ENCODE results near the gene CAND1.
"Not testable (repeated sequence)": the region's sequence is repeated elsewhere in the genome, so short reads cannot be mapped to it uniquely, and the experiment has no call there.

Gene CAND1

GRCh38 chr12:67319936-67320335, 50.8 kb downstream of the CAND1 start:
- H3K4me2 ChIP-seq (ENCODE audit: low read length), result no peak overlapping the region
- no peaks in the 10 kb centered on the region for H3K27me3 ChIP-seq (ENCODE audit: control insufficient read depth, insufficient read depth, low read length)
- no peak overlapping the region for H3K4me3 ChIP-seq (ENCODE audit: low read length)
- H3K9me3 ChIP-seq (replicated peaks; ENCODE audit: low read length), result no peaks in the 10 kb centered on the region
- H3K9ac ChIP-seq (ENCODE audit: low read depth, low read length), result no peak overlapping the region
- no peaks in the 10 kb centered on the region for H3K4me1 ChIP-seq (ENCODE audit: control insufficient read depth, insufficient read depth, low read length)
- H3K36me3 ChIP-seq (ENCODE audit: insufficient read depth, low read length), result peaks cover 50% of the 10 kb centered on the region

GRCh38 chr12:67320614-67321295, 51.6 kb downstream of the CAND1 start:
- Histone ChIP-seq H3K4me1 (ENCODE audit: control insufficient read depth, insufficient read depth, low read length) (no peaks in the 10 kb centered on the region), H3K36me3 (ENCODE audit: insufficient read depth, low read length) (peaks cover 50% of the 10 kb centered on the region), H3K4me3 (ENCODE audit: low read length) (no peak overlapping the region), H3K9me3 (replicated peaks; ENCODE audit: low read length) (no peaks in the 10 kb centered on the region), H3K9ac (ENCODE audit: low read depth, low read length) (no peak overlapping the region), H3K4me2 (ENCODE audit: low read length) (no peak overlapping the region), H3K27me3 (ENCODE audit: control insufficient read depth, insufficient read depth, low read length) (no peaks in the 10 kb centered on the region)

- Histone ChIP-seq H3K4me1 (ENCODE audit: control insufficient read depth, insufficient read depth, low read length) (no peaks in the 10 kb centered on the region), H3K4me2 (ENCODE audit: low read length) (no peak overlapping the region), H3K9me3 (replicated peaks; ENCODE audit: low read length) (no peaks in the 10 kb centered on the region), H3K4me3 (ENCODE audit: low read length) (no peak overlapping the region), H3K27me3 (ENCODE audit: control insufficient read depth, insufficient read depth, low read length) (no peaks in the 10 kb centered on the region), H3K9ac (ENCODE audit: low read depth, low read length) (no peak overlapping the region), H3K36me3 (ENCODE audit: insufficient read depth, low read length) (peaks cover 43% of the 10 kb centered on the region)
Observed at GRCh38 chr12:67322580-67322979, 53.4 kb downstream of the CAND1 start.

- H3K4me1 ChIP-seq (ENCODE audit: control insufficient read depth, insufficient read depth, low read length), result no peaks in the 10 kb centered on the region
- no peaks in the 10 kb centered on the region for H3K27me3 ChIP-seq (ENCODE audit: control insufficient read depth, insufficient read depth, low read length)
Observed at GRCh38 chr12:67323007-67323406, 53.8 kb downstream of the CAND1 start.

GRCh38 chr12:67326637-67327036, 57.5 kb downstream of the CAND1 start:
- Histone ChIP-seq H3K27me3 (ENCODE audit: control insufficient read depth, insufficient read depth, low read length) (no peaks in the 10 kb centered on the region), H3K9ac (ENCODE audit: low read depth, low read length) (no peak overlapping the region), H3K36me3 (ENCODE audit: insufficient read depth, low read length) (peaks cover 16% of the 10 kb centered on the region), H3K4me2 (ENCODE audit: low read length) (no peak overlapping the region), H3K4me1 (ENCODE audit: control insufficient read depth, insufficient read depth, low read length) (no peaks in the 10 kb centered on the region), H3K4me3 (ENCODE audit: low read length) (no peak overlapping the region), H3K9me3 (replicated peaks; ENCODE audit: low read length) (no peaks in the 10 kb centered on the region)

More at GRCh38 chr12:67323007-67323406, 53.8 kb downstream of the CAND1 start:
- peaks cover 40% of the 10 kb centered on the region for H3K36me3 ChIP-seq (ENCODE audit: insufficient read depth, low read length)
- H3K9me3 ChIP-seq (replicated peaks; ENCODE audit: low read length), result no peaks in the 10 kb centered on the region
- H3K4me3 ChIP-seq (ENCODE audit: low read length), result no peak overlapping the region
- H3K4me2 ChIP-seq (ENCODE audit: low read length), result no peak overlapping the region
- H3K9ac ChIP-seq (ENCODE audit: low read depth, low read length), result no peak overlapping the region

GRCh38 chr12:67327466-67327865, 58.3 kb downstream of the CAND1 start:
- Histone ChIP-seq H3K9me3 (replicated peaks; ENCODE audit: low read length) (no peaks in the 10 kb centered on the region), H3K4me1 (ENCODE audit: control insufficient read depth, insufficient read depth, low read length) (no peaks in the 10 kb centered on the region), H3K27me3 (ENCODE audit: control insufficient read depth, insufficient read depth, low read length) (no peaks in the 10 kb centered on the region), H3K9ac (ENCODE audit: low read depth, low read length) (no peak overlapping the region), H3K4me2 (ENCODE audit: low read length) (no peak overlapping the region), H3K4me3 (ENCODE audit: low read length) (no peak overlapping the region), H3K36me3 (ENCODE audit: insufficient read depth, low read length) (peaks cover 9% of the 10 kb centered on the region)

GRCh38 chr12:67331123-67331522, 62.0 kb downstream of the CAND1 start:
- Histone ChIP-seq H3K36me3 (ENCODE audit: insufficient read depth, low read length) (peaks cover 3% of the 10 kb centered on the region), H3K27me3 (ENCODE audit: control insufficient read depth, insufficient read depth, low read length) (no peaks in the 10 kb centered on the region), H3K4me2 (ENCODE audit: low read length) (no peak overlapping the region), H3K9ac (ENCODE audit: low read depth, low read length) (no peak overlapping the region), H3K4me1 (ENCODE audit: control insufficient read depth, insufficient read depth, low read length) (no peaks in the 10 kb centered on the region), H3K9me3 (replicated peaks; ENCODE audit: low read length) (no peaks in the 10 kb centered on the region), H3K4me3 (ENCODE audit: low read length) (no peak overlapping the region)

- no peaks in the 10 kb centered on the region for H3K27me3 ChIP-seq (ENCODE audit: control insufficient read depth, insufficient read depth, low read length)
- H3K4me1 ChIP-seq (ENCODE audit: control insufficient read depth, insufficient read depth, low read length), result no peaks in the 10 kb centered on the region
- no peak overlapping the region for H3K4me2 ChIP-seq (ENCODE audit: low read length)
- H3K4me3 ChIP-seq (ENCODE audit: low read length), result no peak overlapping the region
- H3K36me3 ChIP-seq (ENCODE audit: insufficient read depth, low read length), result peaks cover 3% of the 10 kb centered on the region
- no peak overlapping the region for H3K9ac ChIP-seq (ENCODE audit: low read depth, low read length)
- no peaks in the 10 kb centered on the region for H3K9me3 ChIP-seq (replicated peaks; ENCODE audit: low read length)
Observed at GRCh38 chr12:67331828-67332227, 62.7 kb downstream of the CAND1 start.

GRCh38 chr12:67333649-67334048, 64.5 kb downstream of the CAND1 start:
- Histone ChIP-seq H3K36me3 (ENCODE audit: insufficient read depth, low read length) (peaks cover 7% of the 10 kb centered on the region), H3K4me3 (ENCODE audit: low read length) (no peak overlapping the region), H3K27me3 (ENCODE audit: control insufficient read depth, insufficient read depth, low read length) (no peaks in the 10 kb centered on the region), H3K4me1 (ENCODE audit: control insufficient read depth, insufficient read depth, low read length) (no peaks in the 10 kb centered on the region), H3K9me3 (replicated peaks; ENCODE audit: low read length) (no peaks in the 10 kb centered on the region), H3K4me2 (ENCODE audit: low read length) (no peak overlapping the region), H3K9ac (ENCODE audit: low read depth, low read length) (no peak overlapping the region)

GRCh38 chr12:67338426-67338825, 69.3 kb downstream of the CAND1 start:
- H3K36me3 ChIP-seq (ENCODE audit: insufficient read depth, low read length), result peaks cover 4% of the 10 kb centered on the region
- H3K4me1 ChIP-seq (ENCODE audit: control insufficient read depth, insufficient read depth, low read length), result no peaks in the 10 kb centered on the region
- no peak overlapping the region for H3K4me2 ChIP-seq (ENCODE audit: low read length)
- H3K4me3 ChIP-seq (ENCODE audit: low read length), result no peak overlapping the region
- no peaks in the 10 kb centered on the region for H3K9me3 ChIP-seq (replicated peaks; ENCODE audit: low read length)
- no peaks in the 10 kb centered on the region for H3K27me3 ChIP-seq (ENCODE audit: control insufficient read depth, insufficient read depth, low read length)
- no peak overlapping the region for H3K9ac ChIP-seq (ENCODE audit: low read depth, low read length)

- Histone ChIP-seq H3K4me2 (ENCODE audit: low read length) (no peak overlapping the region), H3K9ac (ENCODE audit: low read depth, low read length) (no peak overlapping the region), H3K36me3 (ENCODE audit: insufficient read depth, low read length) (peaks cover 4% of the 10 kb centered on the region), H3K9me3 (replicated peaks; ENCODE audit: low read length) (no peaks in the 10 kb centered on the region), H3K27me3 (ENCODE audit: control insufficient read depth, insufficient read depth, low read length) (no peaks in the 10 kb centered on the region), H3K4me3 (ENCODE audit: low read length) (no peak overlapping the region), H3K4me1 (ENCODE audit: control insufficient read depth, insufficient read depth, low read length) (no peaks in the 10 kb centered on the region)
Observed at GRCh38 chr12:67339530-67339929, 70.4 kb downstream of the CAND1 start.

- H3K4me2 ChIP-seq (ENCODE audit: low read length); H3K9me3 ChIP-seq (replicated peaks; ENCODE audit: low read length); H3K27me3 ChIP-seq (ENCODE audit: control insufficient read depth, insufficient read depth, low read length); H3K36me3 ChIP-seq (ENCODE audit: insufficient read depth, low read length); H3K9ac ChIP-seq (ENCODE audit: low read depth, low read length); H3K4me3 ChIP-seq (ENCODE audit: low read length); H3K4me1 ChIP-seq (ENCODE audit: control insufficient read depth, insufficient read depth, low read length): not testable (repeated sequence)
Observed at GRCh38 chr12:67341086-67341485, 71.9 kb downstream of the CAND1 start.
